ENCODE results near the gene FARP1.

FARP1 gene

GRCh38 chr13:98440390-98441055 is 297.6 kb downstream of the FARP1 start:
- Histone ChIP-seq H3F3A (ENCODE audit: insufficient read depth) (no peaks in the 10 kb centered on the region), H3K9me2 (replicated peaks; ENCODE audit: insufficient read depth, low read length) (no peaks in the 10 kb centered on the region), H3K27me3 (ENCODE audit: low read length) (no peaks in the 10 kb centered on the region), H3K9ac (ENCODE audit: low read length) (no peak overlapping the region), H3K9me3 (ENCODE audit: insufficient read depth, low read length) (no peaks in the 10 kb centered on the region), H3K36me3 (ENCODE audit: low read length) (no peaks in the 10 kb centered on the region), H3K27ac (ENCODE audit: low read depth, low read length) (no peak overlapping the region), H3K4me3 (ENCODE audit: insufficient read depth, low read length, poor library complexity, severe bottlenecking) (no peak overlapping the region), H2AFZ (ENCODE audit: low read depth, low read length, severe bottlenecking) (no peak overlapping the region), H4K20me1 (ENCODE audit: low read depth, low read length) (no peaks in the 10 kb centered on the region), H3K4me2 (ENCODE audit: low read depth, low read length, poor library complexity, severe bottlenecking) (no peak overlapping the region), H3K79me2 (ENCODE audit: insufficient read depth, low read length) (no peaks in the 10 kb centered on the region)
- TF ChIP-seq EZH2phosphoT487 (conservative IDR thresholded peaks at IDR 0.05; ENCODE audit: low read length) = no peak
- TF ChIP-seq, protein P1, sequence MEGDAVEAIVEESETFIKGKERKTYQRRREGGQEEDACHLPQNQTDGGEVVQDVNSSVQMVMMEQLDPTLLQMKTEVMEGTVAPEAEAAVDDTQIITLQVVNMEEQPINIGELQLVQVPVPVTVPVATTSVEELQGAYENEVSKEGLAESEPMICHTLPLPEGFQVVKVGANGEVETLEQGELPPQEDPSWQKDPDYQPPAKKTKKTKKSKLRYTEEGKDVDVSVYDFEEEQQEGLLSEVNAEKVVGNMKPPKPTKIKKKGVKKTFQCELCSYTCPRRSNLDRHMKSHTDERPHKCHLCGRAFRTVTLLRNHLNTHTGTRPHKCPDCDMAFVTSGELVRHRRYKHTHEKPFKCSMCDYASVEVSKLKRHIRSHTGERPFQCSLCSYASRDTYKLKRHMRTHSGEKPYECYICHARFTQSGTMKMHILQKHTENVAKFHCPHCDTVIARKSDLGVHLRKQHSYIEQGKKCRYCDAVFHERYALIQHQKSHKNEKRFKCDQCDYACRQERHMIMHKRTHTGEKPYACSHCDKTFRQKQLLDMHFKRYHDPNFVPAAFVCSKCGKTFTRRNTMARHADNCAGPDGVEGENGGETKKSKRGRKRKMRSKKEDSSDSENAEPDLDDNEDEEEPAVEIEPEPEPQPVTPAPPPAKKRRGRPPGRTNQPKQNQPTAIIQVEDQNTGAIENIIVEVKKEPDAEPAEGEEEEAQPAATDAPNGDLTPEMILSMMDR (IDR thresholded peaks at IDR 0.05; ENCODE audit: insufficient read depth, low read length, poor library complexity, severe bottlenecking) = no peak

DNA sequence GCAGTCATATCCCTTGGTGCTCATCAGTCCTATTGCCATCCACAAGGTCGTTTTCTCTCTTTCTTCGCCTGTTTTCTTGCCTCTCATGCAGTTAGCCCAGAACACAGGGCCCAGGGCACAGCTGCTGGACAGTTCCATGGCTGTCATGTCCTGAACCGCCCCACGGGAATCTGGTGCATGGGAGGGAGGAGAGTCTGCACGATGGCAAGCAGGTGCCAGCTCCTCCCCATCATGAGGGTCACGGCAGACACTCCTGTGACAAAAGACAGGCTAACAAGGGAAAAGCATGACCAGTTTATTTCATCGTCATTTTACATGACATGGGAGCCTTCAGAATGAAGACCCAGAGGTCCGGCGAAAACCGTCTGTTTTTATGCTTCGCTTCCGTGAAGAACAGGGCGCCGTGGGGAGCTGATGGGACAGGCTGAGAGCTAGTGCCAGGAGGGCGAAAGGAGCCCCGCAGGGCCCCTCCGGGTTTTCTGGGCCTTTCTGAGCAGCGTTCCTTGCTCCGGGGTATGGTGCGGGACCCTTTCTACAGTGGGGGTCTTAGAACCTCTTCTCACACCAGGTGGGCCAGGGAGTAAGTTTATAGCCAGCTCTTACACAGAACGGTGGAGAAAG is 298.3 kb downstream of the FARP1 start:
- no peak overlapping the region for H2AFZ ChIP-seq (ENCODE audit: low read depth, low read length, severe bottlenecking)
- TF ChIP-seq EZH2phosphoT487 (conservative IDR thresholded peaks at IDR 0.05; ENCODE audit: low read length) = no peak
- TF ChIP-seq, protein P1 (IDR thresholded peaks at IDR 0.05; ENCODE audit: insufficient read depth, low read length, poor library complexity, severe bottlenecking) = no peak
- no peaks in the 10 kb centered on the region for H3K79me2 ChIP-seq (ENCODE audit: insufficient read depth, low read length)
- H3K4me3 ChIP-seq (ENCODE audit: insufficient read depth, low read length, poor library complexity, severe bottlenecking) = no peak overlapping the region
- H3K27ac ChIP-seq (ENCODE audit: low read depth, low read length) = no peak overlapping the region
- H3K27me3 ChIP-seq (ENCODE audit: low read length) = no peaks in the 10 kb centered on the region
- H3K9me2 ChIP-seq (replicated peaks; ENCODE audit: insufficient read depth, low read length) = no peaks in the 10 kb centered on the region
- no peaks in the 10 kb centered on the region for H3F3A ChIP-seq (ENCODE audit: insufficient read depth)
- H3K9ac ChIP-seq (ENCODE audit: low read length) = no peak overlapping the region
- no peaks in the 10 kb centered on the region for H3K36me3 ChIP-seq (ENCODE audit: low read length)
- no peaks in the 10 kb centered on the region for H3K9me3 ChIP-seq (ENCODE audit: insufficient read depth, low read length)
- no peaks in the 10 kb centered on the region for H4K20me1 ChIP-seq (ENCODE audit: low read depth, low read length)
- no peak overlapping the region for H3K4me2 ChIP-seq (ENCODE audit: low read depth, low read length, poor library complexity, severe bottlenecking)

DNA sequence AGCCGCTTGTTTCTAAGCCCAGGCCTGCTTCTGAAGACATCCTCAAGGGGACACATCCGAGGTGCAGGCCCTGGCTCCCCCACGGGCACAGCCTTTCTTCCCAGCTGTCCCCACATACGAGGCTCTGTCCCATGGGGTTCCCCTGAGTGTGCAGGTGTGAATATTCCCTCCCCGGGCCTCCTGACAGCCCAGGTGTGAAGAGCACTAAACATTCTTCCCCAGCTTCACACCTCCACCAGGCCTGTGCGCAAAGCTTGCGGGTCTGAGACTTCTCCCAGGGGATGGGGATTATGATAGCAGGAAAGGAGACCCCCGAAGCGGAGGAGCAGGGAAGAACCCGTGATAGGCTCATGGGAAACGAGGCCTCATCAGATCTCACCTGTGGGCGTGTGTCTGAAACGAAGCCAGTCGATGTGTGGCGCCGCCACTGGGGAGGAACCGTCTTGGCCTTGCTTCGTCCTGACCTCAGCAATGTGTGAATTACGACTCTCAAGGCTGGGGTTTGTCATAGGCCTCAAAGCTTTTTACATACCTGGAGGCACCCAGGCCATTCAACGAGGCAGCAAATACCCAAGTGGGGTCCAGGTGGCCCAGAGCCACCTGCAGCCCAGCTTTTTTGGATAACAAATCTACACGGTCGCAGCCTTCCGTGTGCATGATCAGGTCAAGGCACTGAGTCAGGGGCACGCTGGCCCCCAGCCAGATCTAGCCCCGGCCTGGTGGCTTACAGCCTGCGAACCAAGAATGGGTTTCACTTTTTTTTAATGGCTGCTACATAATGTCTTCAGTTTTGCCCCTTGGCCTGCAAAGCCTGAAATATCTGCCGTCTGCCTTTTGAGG is 299.7 kb downstream of the FARP1 start:
- H3K27me3 ChIP-seq (ENCODE audit: low read length) = no peaks in the 10 kb centered on the region
- no peak overlapping the region for H2AFZ ChIP-seq (ENCODE audit: low read depth, low read length, severe bottlenecking)
- H3K36me3 ChIP-seq (ENCODE audit: low read length) = no peaks in the 10 kb centered on the region
- no peak overlapping the region for H3K9ac ChIP-seq (ENCODE audit: low read length)
- no peaks in the 10 kb centered on the region for H3K9me3 ChIP-seq (ENCODE audit: insufficient read depth, low read length)
- H3K4me3 ChIP-seq (ENCODE audit: insufficient read depth, low read length, poor library complexity, severe bottlenecking) = no peak overlapping the region
- H3K27ac ChIP-seq (ENCODE audit: low read depth, low read length) = no peak overlapping the region
- no peaks in the 10 kb centered on the region for H3F3A ChIP-seq (ENCODE audit: insufficient read depth)
- H3K9me2 ChIP-seq (replicated peaks; ENCODE audit: insufficient read depth, low read length) = no peaks in the 10 kb centered on the region
- no peaks in the 10 kb centered on the region for H4K20me1 ChIP-seq (ENCODE audit: low read depth, low read length)
- no peaks in the 10 kb centered on the region for H3K79me2 ChIP-seq (ENCODE audit: insufficient read depth, low read length)
- TF ChIP-seq EZH2phosphoT487 (conservative IDR thresholded peaks at IDR 0.05; ENCODE audit: low read length) = no peak
- TF ChIP-seq, protein P1 (IDR thresholded peaks at IDR 0.05; ENCODE audit: insufficient read depth, low read length, poor library complexity, severe bottlenecking) = no peak
- no peak overlapping the region for H3K4me2 ChIP-seq (ENCODE audit: low read depth, low read length, poor library complexity, severe bottlenecking)

Data from SU-DHL-6 (cell line).